Head of caudate nucleus (tissue), 42 donors: ENCODE measurements around the gene GALNT9.

Source experiments
- DNase-seq, 42 donors: peaks; one replicate each; pipeline versions ENCODE4 v3.0.0 to v3.0.0-alpha.2; 2020 to 2021; ENCODE audit warnings: mixed read lengths in 7 of 42
- intact Hi-C: fragments of 100-400 bp; cut with DNase I; formaldehyde crosslinking; loops from one replicate; pipeline ENCODE4 v1.15.0; 2022

The GALNT9 gene

DNA sequence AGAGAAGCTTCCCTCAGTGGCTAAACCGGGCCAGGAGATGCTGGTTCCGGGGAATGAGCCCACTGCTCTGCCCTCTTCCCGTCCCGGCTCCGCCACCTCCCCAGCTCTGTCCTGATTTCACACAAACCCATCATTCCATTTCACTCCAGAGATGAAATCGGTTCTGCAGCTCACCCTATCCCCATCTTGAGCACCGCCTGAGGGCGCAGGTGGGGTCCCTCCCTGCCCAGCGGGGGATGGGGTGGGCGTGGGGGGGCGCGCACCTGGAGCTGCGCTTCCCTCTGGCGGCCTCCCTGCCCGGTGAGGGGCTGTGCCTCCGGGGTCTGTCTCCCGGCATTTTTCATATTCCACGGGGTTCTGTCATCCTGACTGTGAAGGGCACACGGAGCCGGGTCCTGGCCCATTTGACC lies 140.5 kb downstream of the GALNT9 start:
- intact Hi-C loops, result no loop called here
- DNase-seq, result no peak

DNA sequence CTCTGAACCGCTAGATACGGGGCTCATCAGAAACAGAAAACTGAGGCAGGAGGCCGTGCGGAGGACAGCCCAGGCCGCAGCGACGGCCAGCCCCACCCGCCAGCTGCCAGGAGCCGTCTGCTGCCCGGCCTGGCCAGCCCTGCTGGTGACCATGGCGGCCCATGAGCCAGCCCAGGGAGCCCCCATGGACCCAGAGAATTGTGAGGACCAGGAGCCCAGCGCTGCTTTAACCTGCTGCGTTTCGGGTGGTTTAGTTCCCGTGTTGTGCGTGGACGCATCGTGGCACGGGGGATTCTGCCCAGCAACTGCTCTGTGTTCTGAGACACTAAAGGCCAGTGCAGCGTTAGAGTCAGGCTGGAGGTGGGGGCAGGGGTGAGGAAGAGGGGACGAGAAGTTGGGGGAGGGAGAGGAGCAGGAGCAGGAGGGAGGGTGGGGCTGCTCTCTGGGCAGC lies 140.9 kb downstream of the GALNT9 start:
- DNase-seq, result no peak
- intact Hi-C loops, result no loop called here

DNA sequence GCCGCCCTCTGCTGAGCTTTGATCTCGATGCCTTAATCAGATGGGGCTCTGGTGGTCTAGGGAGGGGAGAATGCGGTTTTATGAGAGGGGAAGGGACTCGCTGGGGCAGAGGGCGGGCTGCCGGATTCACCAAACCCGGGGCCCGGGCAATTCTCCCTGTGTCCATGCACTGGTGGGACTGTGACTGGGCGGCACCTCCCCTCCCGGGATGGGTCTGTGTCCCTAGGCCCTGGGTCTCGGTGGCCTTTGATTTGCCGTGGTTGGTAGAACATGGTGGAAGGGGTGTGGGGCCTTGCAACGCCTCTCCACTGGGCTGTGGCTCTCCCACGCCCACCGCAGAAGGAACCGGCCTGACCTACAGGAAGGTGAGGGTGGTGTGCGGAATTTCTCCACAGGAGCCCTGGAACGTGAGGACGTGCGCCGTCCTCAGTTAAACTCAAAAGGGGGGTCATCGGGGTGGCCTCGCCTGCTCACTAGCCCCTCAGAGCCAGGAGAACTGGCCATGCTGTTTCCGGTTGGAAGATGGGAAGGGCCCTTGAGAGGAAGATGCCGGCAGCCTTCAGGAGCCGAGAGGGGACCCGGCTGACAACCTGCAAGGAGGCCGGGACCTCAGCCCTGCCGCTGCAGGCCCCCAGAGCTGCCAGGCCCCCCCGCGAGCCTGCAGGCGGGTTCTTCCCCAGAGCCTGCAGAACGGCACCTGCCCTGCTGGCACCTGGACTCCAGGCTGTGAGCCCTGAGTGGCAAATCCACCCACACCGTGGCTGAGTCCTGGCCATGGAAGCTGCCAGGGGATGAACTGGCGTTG lies 141.5 kb downstream of the GALNT9 start:
- DNase-seq, result no peak
- intact Hi-C loops, result no loop called here

DNA sequence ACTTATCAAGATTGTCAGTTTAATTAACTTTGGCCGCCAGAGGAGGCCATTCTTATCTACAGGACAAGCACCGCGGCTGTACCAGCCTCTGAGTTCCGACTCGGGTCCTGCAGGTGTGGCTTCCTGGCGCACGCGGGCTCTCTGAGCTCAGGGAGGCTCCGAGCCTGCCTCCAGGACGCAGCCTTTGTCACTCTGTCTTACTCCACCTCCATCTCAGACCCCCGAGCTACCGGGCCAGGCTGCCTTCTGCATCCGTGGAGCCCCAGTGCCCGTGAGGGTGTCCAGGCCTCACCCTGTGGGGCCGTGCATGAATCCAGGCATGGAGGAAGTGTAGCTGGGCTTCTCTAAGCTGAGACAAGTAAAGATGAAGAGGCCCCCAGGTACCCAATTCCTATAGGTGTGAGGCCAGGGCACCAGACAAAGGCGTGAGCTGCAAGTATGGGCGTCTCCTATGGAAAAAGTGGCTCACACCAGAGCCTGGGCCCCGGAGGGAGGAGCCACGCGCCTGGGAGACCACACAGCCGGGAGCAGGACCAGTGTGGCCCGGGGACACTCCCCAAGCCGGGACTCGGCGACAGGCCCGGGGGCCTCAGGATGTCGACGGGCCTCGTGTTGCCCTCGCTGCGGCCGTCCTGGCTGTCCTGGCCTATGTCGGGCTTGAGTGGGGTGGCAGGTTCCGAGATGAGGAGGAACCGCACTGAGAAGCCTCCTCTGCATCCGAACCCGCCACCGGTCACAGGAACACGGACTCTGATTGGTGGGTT lies 142.3 kb downstream of the GALNT9 start:
- intact Hi-C loops, result no loop called here
- no peak for DNase-seq

DNA sequence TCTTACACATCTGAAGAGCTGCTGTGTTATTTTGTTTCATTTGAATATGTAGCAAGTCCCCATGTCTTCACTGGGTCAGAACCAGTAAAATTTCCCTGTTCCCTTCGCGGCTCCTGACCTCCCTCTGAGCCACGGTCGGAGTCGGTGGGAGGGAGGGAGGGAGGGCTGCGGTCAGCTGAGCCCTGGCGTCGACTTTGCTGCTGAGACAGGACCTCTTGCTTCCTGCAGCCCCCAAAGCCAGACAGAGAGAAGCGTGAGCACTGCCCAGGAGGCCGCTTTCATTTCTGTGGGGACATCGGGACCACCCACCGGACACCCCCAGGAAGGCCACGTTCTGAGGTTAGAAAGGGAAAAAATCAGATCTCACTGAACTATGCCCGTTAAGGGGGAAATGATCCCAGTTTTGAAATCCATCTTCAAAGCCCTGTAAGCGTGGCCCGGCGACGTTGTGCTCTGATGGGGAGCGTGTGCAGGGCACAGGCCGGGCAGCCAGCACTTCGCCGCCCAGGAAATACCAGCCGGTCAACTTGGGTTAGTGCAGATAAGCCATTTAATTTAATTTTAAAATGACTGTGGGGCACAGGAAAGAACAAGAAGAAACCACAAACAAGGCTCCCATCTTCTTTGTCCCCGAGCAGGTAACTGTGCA lies 143.1 kb downstream of the GALNT9 start:
- no peak for DNase-seq
- intact Hi-C loops, result no loop called here

DNA sequence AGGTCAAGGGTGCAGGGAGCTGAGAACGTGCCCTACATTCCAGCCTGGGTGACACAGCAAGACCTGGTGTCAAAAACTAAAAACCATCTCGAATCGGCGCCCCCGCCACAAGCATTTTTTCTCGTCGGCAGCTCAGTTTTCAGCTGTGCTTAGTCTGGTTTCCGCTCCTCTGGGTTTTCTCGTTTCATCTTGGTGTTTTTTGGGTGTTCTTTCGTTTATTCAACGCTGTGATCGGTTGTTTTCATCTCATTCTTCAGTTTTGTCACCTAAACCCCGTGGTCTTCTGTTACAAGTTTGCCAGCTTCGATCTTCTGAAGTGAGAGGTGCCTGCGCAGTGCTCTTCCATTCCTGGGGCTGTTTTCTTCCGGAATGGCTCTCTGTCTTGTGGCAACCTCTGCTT lies 143.7 kb downstream of the GALNT9 start:
- intact Hi-C loops, result no loop called here
- no peak for DNase-seq

DNA sequence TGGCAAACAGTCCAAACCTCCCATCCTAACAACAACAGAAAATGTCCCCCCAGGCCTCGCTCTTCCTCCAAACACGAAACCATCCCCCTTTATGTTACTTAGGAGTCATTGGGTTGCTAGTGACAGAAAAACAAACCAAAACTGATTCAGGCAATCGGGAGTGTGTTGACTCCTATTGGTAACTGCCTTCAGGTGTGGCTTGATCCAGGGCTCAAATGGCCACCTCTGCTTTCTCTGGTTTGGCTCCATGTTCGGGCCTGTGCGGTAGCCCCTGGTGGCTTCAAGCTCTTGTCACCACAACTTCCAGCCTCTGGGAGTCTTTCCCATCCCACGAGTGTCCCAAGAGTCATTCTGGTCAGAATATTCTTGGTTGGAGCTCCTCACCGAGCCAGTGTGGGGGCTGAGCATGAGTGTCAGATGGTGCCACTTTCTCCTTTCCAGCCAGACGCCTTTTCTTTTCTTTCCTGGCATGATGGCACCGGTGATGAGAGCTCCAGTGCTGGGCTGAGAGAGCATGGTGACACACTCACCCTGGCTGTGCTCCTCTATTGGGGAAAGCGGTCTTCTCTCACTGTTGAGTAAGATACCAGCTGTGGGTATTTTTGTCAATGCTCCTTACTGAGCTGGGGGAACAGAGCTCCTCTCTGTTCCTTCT lies 146.6 kb downstream of the GALNT9 start:
- intact Hi-C loops, result no loop called here
- no peak for DNase-seq

DNA sequence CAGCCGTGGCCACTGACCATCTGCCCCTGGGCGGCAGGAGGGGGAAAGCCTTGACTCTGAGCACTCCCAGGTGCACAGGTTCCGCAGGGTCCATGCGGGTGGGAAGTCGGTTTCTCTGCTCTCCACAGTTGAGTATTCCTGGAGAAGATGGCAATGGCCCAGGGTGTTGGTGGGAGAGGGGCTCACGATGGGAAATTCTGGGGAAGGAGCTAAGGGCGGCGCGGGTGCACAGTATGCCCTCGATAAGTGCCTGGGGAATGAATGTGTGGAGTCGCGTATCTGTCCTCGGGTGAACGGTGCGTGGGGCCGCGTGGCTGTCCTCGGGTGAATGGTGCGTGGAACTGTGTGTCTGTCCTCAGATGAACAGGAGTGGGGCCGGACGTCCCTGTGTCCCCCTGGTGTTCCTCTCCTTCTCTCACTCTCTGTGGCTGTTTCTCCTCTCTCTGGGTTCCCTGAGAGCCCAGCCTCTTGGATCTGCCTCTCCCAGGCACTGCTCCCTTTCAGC lies 147.1 kb downstream of the GALNT9 start:
- no peak for DNase-seq
- intact Hi-C loops, result no loop called here

DNA sequence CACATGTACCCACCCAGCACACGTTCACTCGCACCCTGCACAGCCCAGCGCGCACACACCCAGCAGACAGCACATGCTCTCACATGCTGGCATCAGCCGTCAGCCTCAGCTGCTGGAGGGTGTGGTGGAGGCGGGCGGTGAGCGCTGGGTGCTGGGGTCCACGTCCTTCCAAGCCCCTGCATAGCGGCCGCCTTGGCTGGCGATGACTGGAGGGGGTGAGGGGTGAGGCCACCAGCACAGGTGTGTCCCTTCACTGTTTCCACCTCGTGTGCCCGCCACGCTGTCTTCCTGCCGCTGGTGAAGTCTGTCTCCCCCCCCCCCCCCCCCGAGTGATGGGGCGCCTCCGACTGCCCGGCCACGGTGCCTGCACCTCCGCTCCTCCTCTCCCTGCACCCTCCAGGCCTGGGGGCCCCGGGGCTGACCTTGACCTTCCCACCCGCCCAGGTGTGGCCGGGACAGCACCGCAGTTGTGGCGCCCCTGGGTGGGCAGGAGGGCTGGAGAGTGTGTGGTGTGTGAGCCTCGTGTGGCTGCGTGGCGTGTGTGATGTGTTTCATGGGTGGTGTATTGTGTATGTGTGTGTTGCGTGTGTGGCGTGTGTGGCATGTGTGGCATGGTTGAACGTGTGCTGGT lies 147.7 kb downstream of the GALNT9 start:
- DNase-seq, result no peak
- intact Hi-C loops, result no loop called here

DNA sequence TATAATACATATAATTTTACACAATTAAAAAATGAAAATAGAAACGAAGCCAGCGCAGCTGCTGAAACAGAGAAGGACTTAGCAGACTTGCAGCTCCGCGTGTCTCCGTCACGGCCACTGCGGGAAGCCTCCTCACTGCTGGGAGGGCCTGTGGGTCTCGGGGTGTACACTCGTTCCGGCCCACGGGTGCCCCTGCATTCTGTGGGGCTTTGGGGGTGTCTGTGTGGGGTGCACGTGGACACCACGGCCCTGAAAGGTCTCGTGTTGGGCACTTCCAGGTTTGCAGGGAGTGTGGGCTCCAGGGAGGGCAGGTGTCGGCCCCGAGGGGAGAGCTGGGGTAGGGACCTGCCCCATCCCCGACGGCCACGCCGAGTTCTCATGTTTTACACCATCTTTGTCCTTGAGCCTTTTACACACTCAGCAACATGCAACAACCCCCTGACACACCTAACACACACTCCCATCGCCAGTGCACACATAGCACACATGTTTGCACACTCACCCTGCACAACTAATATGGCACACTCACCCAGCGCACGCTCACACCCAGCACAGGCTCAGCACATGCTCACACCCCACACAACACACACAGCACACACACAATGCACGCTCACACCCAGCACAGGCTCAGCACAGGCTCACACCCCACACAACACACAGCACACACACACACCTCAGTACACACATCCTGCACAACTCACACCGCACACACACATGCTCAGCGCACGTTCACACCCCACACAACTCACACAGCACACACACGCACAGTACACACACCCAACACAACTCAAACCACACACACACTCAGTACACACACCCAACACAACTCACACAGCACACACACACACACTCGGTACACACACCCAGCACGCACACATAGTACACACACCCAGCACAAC lies 148.5 kb downstream of the GALNT9 start:
- intact Hi-C loops, result no loop called here
- no peak for DNase-seq

DNA sequence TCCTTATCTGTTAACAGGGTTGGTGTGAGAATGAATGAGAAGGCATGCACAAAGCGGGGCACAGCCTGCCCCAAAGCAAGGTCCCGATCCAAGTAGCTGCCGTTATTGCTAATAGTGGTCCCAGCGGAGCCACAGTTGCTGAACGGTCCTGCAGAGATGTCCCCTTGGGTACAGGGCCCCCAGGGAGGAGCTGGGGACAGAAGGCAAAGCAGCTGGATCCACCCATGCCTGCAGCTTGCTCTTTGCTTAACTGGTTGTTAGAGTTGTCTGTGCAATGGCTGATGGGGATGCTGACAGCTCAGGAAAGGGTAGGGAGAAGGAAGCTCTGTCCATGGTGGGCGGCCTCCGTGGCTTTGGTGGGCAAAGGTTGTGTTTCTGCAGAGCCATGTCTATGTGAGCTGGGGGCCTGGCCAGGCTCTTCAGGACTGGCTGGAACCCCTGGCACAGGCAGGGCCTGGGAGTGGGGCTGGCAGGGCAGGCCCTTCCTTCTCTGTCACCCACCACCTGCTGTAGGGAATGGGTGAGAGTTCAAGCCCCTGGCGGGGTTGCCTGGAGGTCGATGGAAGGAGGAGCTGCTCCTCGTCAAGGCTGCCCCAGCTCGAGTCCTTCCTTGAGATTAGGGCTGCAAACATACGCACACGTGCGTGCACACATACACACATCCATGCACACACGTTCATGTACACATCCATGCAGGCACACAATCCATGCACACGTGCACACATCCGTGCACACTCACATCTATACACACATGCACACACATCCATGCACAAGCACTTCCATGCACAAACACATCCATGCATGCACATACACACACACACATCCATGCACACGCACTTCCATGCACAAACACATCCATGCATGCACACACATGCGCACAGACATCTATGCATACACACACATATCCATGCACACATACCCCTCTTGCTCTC lies 149.7 kb downstream of the GALNT9 start:
- DNase-seq, result no peak
- intact Hi-C loops, result no loop called here

DNA sequence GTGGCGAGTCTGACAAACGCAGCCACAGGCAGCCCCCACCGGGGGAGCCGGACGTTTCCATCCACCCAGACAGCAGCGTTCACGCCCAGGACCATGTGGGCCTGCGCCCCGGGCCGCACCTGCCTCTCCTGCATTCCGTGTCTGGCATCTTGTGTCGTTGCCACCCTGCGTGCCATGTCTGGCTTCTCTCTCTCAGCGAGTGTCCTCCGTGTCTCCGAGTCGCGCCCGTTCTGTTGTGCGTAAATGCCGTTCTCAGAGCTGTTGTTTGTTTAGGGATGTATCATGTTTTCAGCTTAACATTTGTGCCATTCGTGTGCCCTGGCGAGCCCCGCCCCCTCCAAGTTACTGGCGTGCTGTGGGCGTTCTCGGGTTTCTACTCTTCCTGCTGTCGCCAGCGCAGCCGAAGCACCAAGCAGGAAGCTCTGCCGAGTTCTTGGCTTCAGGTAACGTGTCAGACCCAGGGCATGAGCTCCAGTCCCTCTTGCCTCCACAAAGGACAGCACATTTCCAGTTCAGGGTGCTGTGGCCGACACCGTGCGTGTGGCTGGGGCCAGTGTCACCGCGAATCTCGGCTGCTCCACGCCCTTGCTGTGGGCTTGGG lies 150.5 kb downstream of the GALNT9 start:
- peak in 7 of 42 donors; percentile 21 to 50 (median 32) for DNase-seq
- intact Hi-C loops, result no loop called here

DNA sequence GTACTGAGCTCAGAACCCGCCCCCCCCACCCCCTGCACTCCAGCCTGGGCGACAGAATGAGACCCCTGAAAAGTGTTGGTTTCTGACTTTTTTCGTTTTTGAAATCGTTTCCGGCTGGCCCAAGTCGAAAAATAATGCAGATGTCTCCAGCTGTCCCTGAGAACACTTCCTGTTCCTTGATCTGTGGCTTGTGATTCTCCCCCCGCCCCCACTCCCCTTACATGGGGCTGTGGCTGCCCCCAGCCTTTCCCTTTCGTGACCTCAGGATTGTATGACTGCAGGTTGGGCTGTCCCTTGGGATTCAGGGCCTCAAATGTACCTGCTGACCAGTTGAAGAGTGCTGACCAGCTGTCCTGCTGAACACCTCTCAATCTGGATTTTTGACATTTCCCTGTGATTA lies 151.1 kb downstream of the GALNT9 start:
- no peak for DNase-seq
- intact Hi-C loops, result no loop called here

DNA sequence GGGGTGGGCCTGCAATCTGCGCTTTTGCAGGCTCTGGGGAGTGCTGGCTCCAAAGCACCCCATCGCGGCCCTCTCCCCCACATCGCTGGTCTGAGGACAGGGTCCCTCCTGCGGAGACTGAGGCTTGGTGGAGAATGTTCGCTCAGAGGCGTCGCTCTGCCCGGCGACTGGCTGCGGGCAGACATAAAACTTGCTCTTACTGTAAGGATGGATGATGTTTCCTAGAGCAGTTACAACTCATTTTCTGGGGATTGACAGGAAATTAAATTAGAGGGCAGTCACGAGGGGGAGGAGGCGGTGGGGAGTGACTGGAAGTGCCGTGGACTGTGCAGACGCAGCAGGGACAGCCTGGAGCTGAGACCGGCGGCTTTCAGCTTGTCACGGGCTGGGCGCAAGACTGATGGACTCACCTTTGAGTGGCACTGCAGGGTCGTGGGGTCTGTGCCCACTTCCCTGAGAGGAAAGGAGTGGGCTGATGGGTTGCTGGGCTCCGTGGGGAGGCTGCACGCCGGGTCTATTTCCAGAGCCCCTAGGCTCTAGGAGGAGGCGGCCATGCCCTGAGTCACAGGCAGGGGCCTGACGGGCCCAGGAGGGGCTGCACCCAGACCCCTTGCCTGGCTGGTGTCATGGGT lies 152.4 kb downstream of the GALNT9 start:
- intact Hi-C loops, result no loop called here
- no peak for DNase-seq

DNA sequence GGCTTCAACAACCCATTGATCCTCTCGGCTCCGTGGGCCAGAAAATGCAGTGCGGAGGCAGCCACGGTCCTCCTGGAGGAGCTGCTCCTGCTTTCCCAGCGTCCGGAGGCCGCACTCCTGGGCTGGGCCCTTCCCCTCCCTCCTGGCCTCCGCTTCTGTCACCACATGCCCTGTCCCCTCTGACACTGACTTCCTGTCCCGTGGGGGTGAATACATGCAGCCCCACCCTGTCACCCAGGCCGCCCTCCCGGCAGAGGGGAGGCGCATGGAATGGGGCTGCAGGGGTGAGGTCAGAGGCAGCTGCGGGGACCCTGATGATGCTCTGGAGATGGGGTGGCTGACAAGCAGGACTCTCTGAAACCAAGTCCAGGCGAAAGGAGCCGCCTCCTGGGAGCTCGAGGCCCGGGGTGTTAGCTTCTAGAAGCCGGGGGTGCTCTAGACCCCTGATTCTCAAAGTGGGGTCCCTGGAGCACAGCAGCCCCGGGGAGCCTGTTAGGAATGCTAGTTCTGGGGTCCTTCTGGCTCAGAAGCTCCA lies 152.9 kb downstream of the GALNT9 start:
- no peak for DNase-seq
- intact Hi-C loops, result no loop called here
